Medulla oblongata (tissue), 1 donor: Measurements from ENCODE around the gene SPTLC3.
A peak's percentile ranks its signal among the peaks of the same experiment; 100 is the strongest.

Source experiments
- DNase-seq: peaks from one replicate; pipeline ENCODE4 v3.0.0-alpha.2; 2015; ENCODE audit errors: extremely low spot score

SPTLC3 gene

DNA sequence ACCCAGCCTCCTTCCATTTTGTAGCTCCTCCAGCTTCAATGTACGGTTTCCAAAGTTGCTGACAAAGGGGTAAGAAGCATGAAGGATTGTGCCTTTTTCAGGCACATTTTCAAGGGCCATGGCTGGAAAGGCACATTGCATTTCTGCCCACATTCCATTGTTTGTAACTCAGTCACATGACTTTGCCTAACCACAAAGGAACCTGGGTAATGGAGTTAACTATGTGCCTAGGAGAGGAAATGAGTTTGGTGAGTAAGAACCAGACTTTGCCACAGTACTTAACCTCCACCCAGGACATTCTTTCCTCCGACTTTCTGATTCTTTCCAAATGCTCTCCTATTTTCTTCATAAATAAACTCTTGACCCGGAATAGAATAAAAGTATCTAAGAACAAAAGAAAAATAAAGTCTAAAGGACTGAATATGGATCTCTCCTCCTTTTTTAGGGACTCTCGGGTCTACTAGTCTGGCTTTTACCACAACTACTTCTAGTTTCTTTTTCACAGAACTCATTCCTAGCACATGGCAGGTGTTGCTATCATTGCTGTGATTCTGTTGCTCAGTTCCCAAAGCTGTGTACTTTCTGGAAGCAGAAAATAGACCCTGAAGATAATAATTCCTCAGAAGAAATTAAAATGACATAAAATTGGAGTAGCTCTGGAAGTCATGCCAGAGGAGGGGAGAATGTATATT lies 130.8 kb downstream of the SPTLC3 start:
- DNase-seq, result no peak

DNA sequence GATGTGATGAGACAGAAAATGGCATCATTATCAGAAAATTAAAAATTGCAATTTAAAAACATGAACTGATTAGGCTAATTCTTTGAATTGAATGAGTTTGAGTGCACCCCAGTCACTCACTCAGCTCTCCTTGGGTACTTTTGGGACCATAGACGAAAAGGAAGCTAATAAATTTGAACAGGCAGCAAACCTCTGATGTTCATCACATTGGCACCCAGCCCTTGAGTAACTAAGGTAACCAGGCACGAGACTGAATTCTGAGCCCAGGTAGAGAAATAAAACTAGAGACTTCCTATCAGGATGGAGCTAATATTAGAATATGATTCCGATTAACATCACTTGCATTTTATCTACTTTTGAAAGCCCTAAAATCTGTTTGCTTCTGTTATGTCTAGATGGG lies 131.4 kb downstream of the SPTLC3 start:
- no peak for DNase-seq

DNA sequence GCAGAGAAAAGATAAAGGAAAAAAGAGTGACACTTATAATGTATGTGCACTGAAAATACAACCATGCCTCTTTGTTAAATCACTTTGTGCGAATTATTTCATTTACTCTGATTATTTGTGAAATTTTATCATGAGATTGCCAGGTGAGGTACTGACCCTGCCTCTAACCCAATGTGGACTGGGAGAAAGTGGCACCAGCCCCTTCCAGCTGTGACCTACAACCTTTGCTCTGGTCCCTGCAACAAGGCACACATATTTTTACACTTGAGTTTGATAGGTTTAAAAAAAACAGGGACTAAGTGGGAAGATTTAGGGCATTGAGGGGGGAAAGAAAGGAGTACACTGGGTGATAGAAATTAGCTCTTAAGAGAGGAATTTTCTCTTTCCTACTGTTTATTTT lies 132.0 kb downstream of the SPTLC3 start:
- no peak for DNase-seq

DNA sequence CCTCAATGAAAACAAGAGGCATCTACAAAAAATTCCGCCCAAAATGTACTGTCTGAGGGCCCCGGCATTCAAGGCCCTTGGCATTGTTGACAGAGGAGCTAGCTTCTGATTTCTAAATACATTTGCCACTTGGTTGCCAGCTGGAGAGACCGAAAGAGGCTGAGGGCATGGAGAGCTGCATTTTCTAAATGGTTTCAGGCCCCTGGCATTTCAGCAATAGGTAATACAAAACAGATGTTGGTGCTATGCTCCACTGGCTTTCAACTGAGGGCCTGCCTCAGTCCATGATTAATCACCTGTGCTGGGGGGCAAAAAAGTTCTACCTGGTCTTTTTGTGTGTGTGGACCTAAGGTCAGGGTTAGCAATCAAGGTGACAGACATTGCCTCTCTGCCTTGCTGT lies 132.8 kb downstream of the SPTLC3 start:
- no peak for DNase-seq

DNA sequence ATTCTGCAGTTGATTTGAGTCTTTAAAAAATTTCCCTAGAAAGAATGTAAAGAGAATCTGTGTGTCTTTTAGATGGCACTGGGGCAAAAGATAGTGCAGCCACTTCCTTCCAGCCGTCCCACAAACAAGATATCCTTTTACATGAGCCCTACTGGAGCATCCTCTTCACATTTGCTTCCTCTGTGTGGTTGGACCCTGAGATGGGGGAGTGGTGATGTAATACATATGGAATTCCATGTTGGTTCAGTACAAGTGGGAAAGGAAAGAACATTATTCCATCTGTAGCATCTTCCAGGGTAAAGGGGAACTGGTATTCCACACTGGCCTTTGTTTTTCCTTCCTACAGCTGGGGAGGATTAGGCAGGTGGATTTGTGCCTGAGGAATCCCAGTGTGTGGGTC lies 133.4 kb downstream of the SPTLC3 start:
- no peak for DNase-seq

DNA sequence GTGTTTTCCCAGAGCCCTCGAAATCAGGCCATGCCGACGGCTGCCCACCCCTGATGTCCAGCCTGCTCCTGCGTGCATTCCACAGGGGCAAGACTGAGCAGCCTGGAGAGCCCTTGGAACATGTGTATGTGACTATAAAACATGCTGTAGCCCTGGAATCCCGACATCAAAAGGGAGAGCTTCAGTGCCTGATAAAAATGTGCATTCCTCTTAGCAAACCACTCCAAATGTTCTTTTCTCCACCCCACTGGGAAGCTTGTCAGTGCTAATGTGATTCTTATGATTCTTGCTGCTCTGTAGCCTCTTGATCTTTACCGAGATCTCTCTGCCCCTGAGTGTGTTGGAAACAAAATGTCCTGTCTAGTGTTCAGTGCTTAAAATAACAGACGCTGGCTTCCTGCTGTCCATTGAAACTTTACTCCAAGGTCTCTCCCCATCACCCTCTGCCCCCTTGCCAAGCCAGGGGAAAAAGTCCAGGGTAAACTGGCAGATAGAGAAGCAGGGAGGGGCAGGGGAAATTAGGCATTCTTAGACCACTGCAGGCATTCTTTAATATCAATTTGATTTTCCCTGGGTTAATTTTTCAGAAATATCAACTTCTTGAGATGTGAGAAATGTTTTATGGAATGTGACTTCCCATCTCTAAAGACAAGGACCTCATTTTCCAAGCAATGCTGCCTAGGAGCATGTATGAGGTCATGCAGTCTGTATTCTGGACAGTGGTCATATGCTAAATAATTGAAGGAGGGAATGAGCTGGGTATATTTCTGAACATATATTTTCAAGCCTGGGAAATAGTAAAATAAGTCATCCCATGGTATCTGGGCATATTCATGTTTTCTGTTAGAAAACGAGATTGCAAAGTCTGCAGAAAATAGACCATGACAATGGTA lies 138.5 kb downstream of the SPTLC3 start:
- DNase-seq, result no peak

DNA sequence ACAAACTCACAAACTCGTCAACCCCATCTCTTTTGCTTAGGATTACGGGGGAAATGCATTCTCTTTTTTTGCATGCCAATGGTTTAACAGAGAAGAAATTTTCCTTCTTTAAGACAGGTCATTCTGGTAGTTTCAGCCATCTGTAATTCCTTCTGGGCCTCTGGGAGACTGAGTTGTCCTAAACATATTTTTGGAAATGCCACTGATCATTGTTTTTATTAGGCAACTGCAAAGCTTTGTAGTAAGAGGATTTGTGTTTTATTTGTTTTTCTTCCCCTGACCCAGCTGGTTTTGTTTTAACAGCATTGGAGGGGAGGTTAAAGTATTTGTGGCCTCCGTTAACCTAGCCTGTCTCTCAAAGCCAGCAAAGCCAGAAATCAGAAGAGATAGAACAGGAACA lies 139.2 kb downstream of the SPTLC3 start:
- no peak for DNase-seq

DNA sequence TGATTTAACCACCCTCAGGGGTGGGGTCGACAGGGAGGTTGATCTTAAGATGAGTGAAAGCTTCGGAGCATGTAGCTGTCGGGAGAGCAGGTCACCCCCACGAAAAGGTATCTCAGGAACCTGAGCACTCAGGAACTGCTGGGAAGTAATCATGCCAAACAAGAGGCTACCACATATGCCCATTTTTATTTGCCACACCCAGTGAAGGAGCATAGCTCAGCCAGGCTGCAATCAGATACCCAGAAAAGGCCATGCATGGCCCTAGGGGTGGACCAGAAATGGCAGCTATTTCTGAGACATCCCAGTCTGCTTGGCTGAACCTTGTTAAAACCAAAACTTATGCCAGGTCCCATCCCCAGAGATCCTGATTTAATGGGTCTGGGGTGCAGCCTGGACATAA lies 139.6 kb downstream of the SPTLC3 start:
- no peak for DNase-seq

DNA sequence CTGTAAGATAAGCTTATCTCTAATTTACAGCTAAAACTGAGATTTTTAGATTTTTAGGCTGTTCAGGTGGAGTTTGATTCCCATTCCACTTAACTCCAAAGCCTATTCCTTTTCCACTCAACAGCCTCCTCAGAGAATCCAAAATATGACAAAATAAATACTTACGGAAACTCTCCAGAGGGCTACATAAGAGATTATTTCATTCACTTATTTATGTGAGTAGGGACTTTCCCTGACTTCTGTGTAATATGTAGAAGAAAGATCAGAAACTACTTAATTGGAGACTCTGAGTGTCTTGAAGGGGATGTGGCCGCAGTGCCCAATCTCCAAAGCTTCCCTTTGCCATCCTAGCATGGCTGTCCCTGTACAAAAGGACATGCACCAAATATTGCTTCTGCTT lies 140.2 kb downstream of the SPTLC3 start:
- DNase-seq, result no peak

DNA sequence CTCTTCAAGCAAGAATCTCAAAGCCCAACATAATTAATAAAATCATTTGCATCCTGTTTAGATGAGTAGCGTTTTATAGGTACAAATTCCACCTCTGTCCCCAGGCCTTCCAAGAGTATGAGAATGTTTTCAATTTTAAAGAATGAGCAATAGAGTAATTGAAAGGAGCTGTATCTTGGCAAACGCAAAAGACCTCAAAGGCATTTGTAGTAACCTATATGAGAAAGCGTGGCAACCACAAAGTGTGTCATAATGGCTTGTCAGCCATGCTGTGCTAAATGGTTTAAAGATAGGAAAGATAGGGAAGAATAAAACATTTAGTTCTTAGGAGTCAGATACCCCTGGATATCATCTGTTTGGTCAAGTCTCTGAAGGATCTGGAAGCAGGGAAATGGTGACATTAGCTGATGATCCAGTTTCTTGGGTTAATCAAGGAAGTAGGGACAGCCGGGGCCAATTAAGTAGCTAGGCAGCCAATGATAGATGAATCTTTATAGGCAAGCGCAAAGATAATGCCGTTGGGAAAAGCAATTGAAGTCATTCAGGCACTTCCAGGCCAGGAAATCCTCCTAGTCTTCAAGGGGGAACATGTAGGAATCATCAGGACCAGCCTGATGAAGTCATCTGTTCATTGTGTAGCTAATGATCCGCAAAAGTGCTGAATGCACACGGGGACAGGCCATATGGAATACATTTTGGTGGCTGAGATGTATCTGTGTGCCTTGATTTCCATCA lies 140.8 kb downstream of the SPTLC3 start:
- no peak for DNase-seq

DNA sequence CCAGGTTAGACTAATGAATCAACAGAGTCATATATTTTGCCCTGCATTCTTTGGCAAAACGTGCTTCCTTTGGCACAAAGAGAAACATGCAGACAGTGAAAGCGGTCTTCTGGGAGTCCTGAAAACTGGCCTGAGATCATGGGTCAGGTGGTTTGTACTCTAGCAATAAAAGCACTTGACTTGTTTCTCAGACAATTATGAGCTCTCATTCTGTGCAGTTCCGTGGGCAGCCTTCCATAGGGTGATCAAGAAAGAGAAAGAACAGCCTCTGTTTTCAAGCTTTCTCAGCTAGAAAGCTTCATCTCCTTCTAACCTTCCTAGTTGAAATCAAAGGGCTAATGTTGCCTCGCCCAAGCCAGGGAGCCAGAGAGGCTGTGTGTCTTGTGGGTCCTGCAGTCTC lies 149.6 kb downstream of the SPTLC3 start:
- peak; percentile 66 for DNase-seq

DNA sequence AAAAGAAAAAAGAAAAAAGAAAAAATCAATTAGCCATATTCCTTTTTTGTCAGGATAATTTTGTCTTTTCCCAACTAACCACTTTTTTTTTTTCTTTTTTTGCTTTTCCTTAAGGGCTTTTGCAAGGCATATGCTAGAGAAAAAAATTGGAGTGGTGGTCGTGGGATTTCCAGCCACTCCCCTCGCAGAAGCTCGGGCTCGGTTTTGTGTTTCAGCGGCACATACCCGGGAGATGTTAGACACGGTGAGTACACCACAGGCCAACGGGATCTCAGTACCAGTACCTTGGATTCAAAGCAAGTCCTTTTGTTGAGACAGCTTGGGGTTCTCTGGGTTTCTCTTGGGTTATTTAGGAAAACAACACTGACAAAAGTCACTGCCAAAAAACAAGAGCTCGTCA lies 151.1 kb downstream of the SPTLC3 start:
- DNase-seq, result no peak

DNA sequence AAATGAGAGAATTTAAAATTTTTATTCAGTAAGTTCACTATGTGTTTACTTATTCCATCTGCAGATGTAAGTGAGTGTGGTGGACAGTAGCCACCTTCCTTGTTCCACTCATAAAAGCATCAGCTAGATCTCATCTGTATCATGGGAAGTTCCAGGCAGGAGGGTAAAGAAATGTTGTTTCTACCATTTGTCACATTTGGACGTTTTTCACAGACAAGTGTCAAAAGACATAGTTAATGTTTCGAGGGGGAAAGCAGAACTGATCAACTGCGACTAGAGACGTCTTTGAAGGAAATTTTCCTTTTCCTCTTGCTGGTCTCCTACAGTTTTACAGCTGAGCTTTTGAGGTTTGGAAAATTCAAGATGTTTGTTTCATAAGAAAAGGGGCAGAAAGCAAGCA lies 156.4 kb downstream of the SPTLC3 start:
- no peak for DNase-seq

DNA sequence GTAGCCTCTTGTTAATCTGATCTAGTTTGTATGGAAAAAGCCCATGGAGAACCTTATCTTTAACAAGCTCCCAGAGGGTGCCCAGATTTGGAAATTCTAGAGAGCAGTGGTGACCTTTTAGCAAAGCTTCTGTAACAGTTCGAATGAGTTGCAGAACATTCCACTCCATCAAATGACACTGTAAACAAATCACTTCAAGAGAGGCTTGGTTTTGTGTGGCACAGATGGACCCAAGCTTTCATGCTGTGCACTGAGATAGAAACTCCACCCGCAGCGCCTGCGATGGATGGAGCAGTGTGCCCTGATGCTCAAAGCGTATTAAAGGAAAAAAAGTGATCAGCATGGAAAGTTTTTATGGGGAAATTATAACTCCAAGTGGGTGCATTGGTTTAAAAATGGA lies 157.2 kb downstream of the SPTLC3 start:
- DNase-seq, result no peak

DNA sequence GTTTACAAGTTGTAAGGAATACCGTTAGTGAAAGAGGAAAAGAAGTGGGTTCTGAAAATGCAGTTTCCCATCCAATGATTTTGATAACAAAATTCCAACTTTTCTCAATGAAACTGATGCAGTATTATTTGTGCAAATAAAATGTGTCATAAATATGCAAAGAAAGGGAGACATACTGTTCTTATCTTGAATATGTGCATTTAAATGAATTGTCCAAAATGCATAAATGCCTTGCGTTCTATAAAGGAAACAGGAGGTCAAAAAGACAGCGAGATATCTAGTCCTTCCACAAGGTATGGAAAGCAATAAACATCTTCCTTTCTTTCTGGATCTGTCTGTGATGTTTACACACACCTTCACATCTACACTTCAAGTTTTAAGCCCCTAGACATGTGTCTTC lies 157.7 kb downstream of the SPTLC3 start:
- DNase-seq, result no peak

DNA sequence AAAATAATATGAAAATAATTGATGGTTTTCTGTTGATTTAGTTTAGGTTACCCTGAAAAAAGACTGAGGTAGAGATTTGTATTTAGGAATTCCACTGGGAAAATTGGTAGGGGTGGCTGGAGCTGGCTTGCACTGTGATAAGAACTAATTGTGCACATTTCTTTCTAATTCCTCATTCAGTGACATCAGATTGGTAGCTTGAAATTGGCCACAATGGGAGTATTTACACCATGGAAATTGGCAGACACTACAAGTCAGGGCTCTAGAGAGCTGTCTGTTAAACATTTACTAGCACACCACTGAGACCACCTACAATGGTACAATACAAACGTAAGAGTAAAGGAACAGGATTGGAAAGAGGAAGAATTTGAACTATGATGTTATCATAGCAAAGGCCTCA lies 160.3 kb downstream of the SPTLC3 start:
- no peak for DNase-seq

DNA sequence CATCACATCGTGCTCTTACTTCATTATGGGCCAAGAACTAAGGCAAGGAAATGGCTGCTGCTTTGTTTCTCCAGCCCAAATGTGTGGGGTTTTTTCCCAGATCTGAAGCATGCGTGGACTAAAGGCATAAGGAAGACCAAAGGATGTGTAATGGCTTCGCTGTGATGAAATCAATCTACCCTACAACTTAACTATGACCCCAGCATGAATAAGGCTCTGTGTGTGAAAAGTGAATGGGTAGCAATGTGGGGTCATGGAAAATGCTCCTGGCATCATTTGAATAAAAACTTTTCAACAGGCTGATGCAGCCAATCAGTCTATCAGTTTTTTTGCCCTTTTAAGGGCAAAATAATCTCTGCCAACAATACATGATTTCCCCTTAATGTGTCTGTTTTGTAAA lies 162.0 kb downstream of the SPTLC3 start:
- DNase-seq, result no peak

DNA sequence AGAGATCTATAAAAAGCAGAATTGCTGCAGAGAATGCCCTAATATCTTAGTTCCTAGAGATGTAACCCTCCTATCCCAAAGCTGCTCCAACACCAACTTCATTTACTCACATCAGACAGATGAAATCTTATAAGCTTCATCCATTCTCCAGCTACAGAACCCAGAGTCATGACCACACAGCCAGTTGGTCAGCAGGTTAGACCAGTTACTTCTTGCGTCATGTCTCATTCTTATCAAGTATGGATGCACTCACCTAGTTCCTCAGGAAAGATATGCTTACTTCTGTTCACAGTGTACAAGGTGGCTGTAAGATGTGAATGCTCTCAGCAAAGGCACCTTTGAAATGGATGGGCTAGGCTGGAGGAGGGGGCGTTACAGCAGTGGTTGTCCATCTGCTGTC lies 164.4 kb downstream of the SPTLC3 start:
- no peak for DNase-seq

DNA sequence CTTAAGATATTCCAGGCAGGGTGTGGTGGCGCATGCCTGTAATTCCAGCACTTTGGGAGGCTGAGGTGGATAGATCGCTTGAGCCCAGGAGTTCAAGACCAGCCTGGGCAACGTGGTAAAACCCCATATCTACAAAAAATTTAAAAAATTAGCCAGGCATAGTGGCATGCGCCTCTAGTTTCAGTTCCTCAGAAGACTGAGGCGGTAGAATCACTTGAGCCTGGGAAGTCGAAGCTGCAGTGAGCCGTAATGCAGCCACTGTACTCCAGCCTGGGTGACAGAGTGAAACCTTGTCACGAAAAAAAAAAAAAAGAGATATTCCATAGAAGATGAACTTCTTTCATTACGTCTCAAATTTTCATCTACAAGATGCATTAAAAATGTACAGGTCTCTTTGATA lies 165.6 kb downstream of the SPTLC3 start:
- no peak for DNase-seq

DNA sequence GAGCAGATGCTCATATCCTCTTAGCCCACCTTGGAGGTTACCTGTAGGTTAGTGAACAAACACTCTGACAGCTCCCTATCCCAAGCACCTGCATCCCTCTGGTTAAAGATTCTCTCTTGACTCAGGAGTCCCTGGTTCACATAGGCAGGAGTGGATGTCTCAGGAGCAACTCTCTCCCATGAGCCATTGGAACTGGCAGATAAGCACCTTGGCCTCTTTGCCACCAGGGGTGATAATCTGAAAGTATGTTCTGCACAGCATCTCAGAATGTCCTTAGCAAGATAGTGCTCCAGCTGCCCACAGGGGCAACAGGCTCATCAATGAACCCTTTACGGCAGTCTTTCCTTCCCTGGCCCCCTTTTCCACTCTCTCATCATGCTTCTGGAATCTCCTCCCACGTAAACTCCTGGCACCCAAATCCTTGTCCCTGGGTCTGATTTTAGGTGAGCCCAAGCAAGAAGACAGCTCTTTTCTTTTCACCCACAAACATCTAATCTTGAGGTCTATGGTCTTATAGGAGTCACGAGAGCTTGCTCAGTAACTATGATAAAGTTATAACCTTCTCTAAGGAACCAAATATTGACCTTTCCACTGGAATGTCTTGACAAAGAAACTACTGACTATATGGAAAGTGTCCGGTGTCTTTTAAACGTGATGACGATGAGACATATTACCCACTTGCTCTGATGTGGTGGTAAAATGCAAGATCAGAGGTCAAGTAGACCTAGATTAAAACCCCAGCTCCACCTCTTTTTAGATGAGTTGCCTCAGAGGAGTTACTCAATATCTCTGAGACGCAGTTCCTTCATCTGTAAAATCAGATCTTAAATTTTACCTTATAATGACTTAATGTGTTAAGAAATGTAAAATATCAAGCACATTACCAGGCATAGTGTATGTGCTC lies 172.5 kb downstream of the SPTLC3 start:
- DNase-seq, result no peak

DNA sequence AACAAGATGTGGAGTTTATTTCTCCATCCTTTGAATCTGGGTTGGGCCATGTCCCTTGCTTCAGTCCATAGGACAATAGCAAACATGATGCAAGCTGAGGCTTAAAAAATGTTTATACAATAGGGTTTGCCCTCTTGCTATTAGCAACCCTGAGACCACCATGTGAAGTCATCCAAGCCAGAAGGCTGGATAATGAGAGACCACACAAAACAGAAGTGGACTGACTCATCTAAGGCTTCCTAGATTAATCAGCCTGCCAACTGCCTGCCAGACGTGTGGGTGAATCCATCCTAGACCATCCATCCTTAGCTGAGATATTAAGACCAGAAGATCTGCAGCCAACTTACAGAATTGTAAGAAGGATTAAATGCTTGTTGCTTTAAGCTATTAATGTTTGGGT lies 174.2 kb downstream of the SPTLC3 start:
- no peak for DNase-seq
